GM19035 (cell line): ENCODE results near the gene WNK4.

Source experiments
- ATAC-seq: cut with Tn5 transposase; IDR thresholded peaks from one replicate; pipeline ENCODE4 v1.9.1; 2021; ENCODE audit not compliant: unreplicated experiment

WNK4 gene

GRCh38 chr17:42832934-42833766, 52.7 kb downstream of the WNK4 start, which contains the start of gene PSME3:
TSS of gene PSME3 (plus strand) at chr17:42833397. CDS start at chr17:42833632, 235 bp downstream.
- peak; percentile 86 for ATAC-seq

DNA sequence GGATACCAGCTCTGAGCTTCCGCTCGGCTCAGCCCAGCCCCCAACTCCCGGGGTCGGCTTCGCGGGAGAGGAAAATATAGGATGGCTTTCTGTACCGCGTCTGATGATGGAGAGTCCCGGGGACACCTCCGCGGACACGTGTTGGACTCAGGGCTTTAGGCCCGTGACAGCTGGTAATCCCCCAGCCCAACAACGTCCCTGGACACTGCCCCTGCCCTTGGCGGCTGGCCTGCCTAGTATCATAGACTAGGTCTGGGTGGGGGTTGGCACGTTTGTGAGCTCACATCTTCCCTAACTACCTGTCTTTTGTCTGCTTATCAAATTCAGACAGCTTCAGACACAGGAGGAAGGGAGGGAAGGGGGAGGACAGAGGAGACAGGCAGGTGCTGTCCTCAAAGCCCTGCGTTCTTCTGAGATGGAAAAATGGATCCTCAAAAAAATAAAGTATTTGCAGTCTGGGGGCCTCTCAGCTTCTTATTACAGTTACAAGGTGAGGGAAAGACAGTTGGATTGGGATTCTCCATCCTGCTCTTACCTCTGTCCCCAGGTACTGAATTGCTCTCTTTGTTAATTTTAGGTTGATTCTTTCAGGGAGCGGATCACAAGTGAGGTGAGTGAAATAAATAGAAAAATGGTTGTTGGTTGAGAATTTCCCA, 53.5 kb downstream of the WNK4 start:
- ATAC-seq: peak; percentile 11

GRCh38 chr17:42835732-42836131, 55.3 kb downstream of the WNK4 start:
- ATAC-seq: no peak

DNA sequence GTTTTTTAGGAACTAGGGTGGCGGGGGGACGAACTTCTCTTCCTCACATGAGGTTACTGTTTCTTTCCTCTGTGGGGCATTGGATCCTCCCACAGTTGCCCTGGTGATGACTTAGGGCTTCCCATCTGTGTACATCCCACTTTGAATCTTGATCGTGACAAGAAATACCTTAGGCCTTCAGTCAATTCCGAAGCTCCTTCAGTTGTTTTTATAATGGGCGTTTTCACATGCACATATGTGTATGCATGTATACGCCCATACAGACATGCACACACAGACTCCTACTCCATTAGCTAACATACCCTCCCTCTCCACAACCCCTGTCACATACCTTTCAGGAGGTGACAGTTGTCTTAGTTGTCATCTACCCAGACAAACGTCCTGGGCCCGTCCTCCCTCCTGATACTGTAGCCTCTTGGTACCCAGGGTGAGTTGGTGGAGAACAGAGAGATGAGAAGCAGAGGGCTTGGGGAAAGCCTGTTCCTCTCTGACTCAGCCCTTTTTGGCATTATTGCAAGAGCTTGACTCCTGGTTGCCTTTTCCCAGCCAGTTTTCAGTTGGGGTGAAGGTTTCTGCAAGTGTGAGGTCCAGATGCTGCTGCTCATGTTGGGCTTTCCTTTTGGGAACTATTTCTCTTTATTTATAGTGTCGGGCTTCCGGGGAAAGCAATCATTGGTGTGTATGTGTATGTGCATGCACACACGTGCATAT, 61.7 kb downstream of the WNK4 start:
- ATAC-seq: no peak

- ATAC-seq: no peak
Measured at GRCh38 chr17:42843358-42843934, 63.0 kb downstream of the WNK4 start.

DNA sequence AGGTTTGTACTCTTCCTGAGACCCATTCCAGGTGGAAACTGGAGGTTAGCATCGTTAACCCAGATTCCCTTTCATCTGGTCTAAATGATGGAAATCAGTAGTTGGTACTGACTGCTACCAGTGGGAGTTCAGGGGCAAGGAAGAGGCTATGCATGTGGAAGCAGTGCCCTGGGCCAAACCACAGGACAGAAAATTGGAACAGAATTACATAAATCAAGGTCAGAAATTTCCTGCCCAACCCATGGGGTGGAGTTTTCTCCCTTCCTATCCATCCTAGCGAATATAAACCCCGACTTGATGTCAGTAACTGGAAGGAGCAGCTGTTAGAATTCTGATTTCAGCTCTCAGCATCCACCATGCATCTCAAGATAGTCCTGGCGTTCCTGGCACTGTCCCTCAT, 63.9 kb downstream of the WNK4 start, which contains the start of gene AOC2:
TSS of gene AOC2 (plus strand) at position 310 of the 400 bp plus-strand sequence. CDS start at position 357, 47 bp downstream.
- ATAC-seq: no peak

DNA sequence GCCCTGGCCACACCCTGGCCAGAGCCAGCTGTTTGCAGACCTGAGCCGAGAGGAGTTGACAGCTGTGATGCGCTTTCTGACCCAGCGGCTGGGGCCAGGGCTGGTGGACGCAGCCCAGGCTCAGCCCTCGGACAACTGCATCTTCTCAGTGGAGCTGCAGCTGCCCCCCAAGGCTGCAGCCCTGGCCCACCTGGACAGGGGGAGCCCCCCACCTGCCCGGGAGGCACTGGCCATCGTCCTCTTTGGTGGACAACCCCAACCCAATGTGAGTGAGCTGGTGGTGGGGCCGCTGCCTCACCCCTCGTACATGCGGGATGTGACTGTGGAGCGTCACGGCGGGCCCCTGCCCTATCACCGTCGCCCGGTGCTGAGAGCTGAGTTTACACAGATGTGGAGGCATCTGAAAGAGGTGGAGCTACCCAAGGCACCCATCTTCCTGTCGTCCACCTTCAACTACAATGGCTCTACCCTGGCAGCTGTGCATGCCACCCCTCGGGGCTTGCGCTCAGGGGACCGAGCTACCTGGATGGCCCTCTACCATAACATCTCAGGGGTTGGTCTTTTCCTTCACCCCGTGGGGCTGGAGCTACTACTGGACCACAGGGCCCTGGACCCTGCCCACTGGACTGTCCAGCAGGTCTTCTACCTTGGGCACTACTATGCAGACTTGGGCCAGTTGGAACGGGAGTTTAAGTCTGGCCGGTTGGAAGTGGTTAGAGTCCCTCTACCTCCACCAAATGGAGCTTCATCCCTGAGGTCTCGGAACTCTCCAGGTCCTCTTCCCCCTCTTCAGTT, 64.5 kb downstream of the WNK4 start:
- no peak for ATAC-seq

GRCh38 chr17:42845556-42845917, 65.1 kb downstream of the WNK4 start:
- ATAC-seq: no peak

GRCh38 chr17:42845918-42846593, 65.6 kb downstream of the WNK4 start:
- no peak for ATAC-seq
